IMR-90 (cell line): Measurements from ENCODE around the gene NUDCD3. TPM values are rescaled to one million over a fixed set of nuclear protein-coding genes. Genes with fewer than 3 reads are reported as not detected.

Source experiments
- ATAC-seq: fragments of 200-7000 bp; cut with Tn5 transposase; 2 replicates; pipeline ENCODE4 v1.9.1; 2020; ENCODE audit warnings: low read depth, mild to moderate bottlenecking, moderate library complexity
- BruUV-seq: library from RNA; stranded (reverse); fragments of 400-500 nt; replicated peaks from 2 replicates; lab custom pipeline; 2021; lab: Mats Ljungman, UMichigan
- CTCF ChIA-PET: fragments of 300-600 bp; formaldehyde crosslinking; extraction: SDS; loops from one replicate; lab custom pipeline; 2021; ENCODE audit warnings: antibody characterized with exemption; lab: Yijun Ruan, JAX
- POLR2A ChIA-PET: fragments of 300-600 bp; sonication (Branson Sonifier 250); formaldehyde crosslinking; loops from one replicate; lab custom pipeline; 2022; ENCODE audit warnings: antibody characterized with exemption; ENCODE audit not compliant: unreplicated experiment; lab: Charles Lee
- DNase-seq: peaks from one replicate; pipeline ENCODE4 v3.0.0; 2013
- H2AFZ ChIP-seq: replicated peaks from 2 replicates; pipeline ENCODE3; 2013; ENCODE audit warnings: low read length, mild to moderate bottlenecking; ENCODE audit not compliant: poor library complexity
- H2AK5ac ChIP-seq: 2 replicates; pipeline ENCODE4 v1.6.1; 2013; ENCODE audit warnings: low read depth, low read length, inconsistent platforms
- H2AK9ac ChIP-seq: replicated peaks from 2 replicates; pipeline ENCODE3; 2013; ENCODE audit warnings: mild to moderate bottlenecking, low read depth, low read length, moderate library complexity; ENCODE audit not compliant: poor library complexity
- H2BK120ac ChIP-seq: 2 replicates; pipeline ENCODE4 v1.6.1; 2013; ENCODE audit warnings: low read depth, low read length, inconsistent platforms
- H2BK15ac ChIP-seq: 3 replicates; pipeline ENCODE4 v1.6.1; 2013; ENCODE audit warnings: low read depth, low read length, inconsistent platforms
- H2BK20ac ChIP-seq: 2 replicates; pipeline ENCODE4 v1.6.1; 2013; ENCODE audit warnings: low read depth, mild to moderate bottlenecking, inconsistent platforms, low read length, moderate library complexity
- H2BK5ac ChIP-seq: 2 replicates; pipeline ENCODE4 v1.6.1; 2013; ENCODE audit warnings: mild to moderate bottlenecking, low read depth, low read length, inconsistent platforms; ENCODE audit not compliant: poor library complexity, severe bottlenecking
- H3K14ac ChIP-seq: replicated peaks from 2 replicates; pipeline ENCODE4 v1.6.1; 2013; ENCODE audit warnings: low read depth, low read length, inconsistent platforms
- H3K18ac ChIP-seq: 2 replicates; pipeline ENCODE4 v1.6.1; 2013; ENCODE audit warnings: low read depth, low read length, control low read depth
- H3K23ac ChIP-seq: 2 replicates; pipeline ENCODE4 v1.6.1; 2013; ENCODE audit warnings: low read depth, low read length, inconsistent platforms
- H3K27ac ChIP-seq: 2 replicates; pipeline ENCODE4 v1.5.1; 2013; ENCODE audit warnings: mild to moderate bottlenecking, control low read depth, low read length; ENCODE audit not compliant: insufficient read depth
- H3K27me3 ChIP-seq: 2 replicates; pipeline ENCODE4 v1.6.1; 2013; ENCODE audit warnings: low read length; ENCODE audit not compliant: control insufficient read depth, insufficient read depth
- H3K36me3 ChIP-seq: 2 replicates; pipeline ENCODE4 v1.6.1; 2013; ENCODE audit warnings: low read length, mixed read lengths; ENCODE audit not compliant: control insufficient read depth, insufficient read depth
- H3K4ac ChIP-seq: 2 replicates; pipeline ENCODE4 v1.6.1; 2013; ENCODE audit warnings: low read depth, low read length, inconsistent platforms
- H3K4me1 ChIP-seq: 2 replicates; pipeline ENCODE4 v1.6.1; 2013; ENCODE audit warnings: low read length, mixed read lengths; ENCODE audit not compliant: control insufficient read depth, insufficient read depth
- H3K4me2 ChIP-seq: 2 replicates; pipeline ENCODE4 v1.6.1; 2013; ENCODE audit warnings: low read depth, mild to moderate bottlenecking, control low read depth, low read length, moderate library complexity
- H3K4me3 ChIP-seq: 2 replicates; pipeline ENCODE4 v1.5.1; 2013; ENCODE audit warnings: low read depth, mild to moderate bottlenecking, control low read depth, low read length, moderate library complexity; ENCODE audit not compliant: insufficient read depth
- H3K56ac ChIP-seq: 2 replicates; pipeline ENCODE4 v1.6.1; 2013; ENCODE audit warnings: low read length, inconsistent platforms; ENCODE audit not compliant: insufficient read depth; ENCODE audit errors: extremely low read depth
- H3K79me1 ChIP-seq, 2 experiments: 2 replicates each; pipeline ENCODE4 v1.6.1; 2013; ENCODE audit warnings: low read length in 2 of 2, inconsistent platforms in 1 of 2, low read depth in 1 of 2
- H3K9ac ChIP-seq: 2 replicates; pipeline ENCODE4 v1.6.1; 2013; ENCODE audit warnings: low read depth, low read length, control low read depth
- H3K9me1 ChIP-seq: 2 replicates; pipeline ENCODE4 v1.6.1; 2013; ENCODE audit warnings: low read length, inconsistent platforms; ENCODE audit not compliant: insufficient read depth
- H3K9me3 ChIP-seq: 2 replicates; pipeline ENCODE4 v1.6.1; 2013; ENCODE audit warnings: low read length; ENCODE audit not compliant: control insufficient read depth, insufficient read depth
- H4K20me1 ChIP-seq: 2 replicates; pipeline ENCODE4 v1.6.1; 2013; ENCODE audit warnings: low read length, inconsistent platforms; ENCODE audit not compliant: insufficient read depth
- H4K5ac ChIP-seq: 2 replicates; pipeline ENCODE4 v1.6.1; 2013; ENCODE audit warnings: mild to moderate bottlenecking, low read depth, low read length, control low read depth
- H4K8ac ChIP-seq, 2 experiments: 2 replicates each; pipeline ENCODE4 v1.6.1; 2013; ENCODE audit warnings: low read depth in 2 of 2, low read length in 2 of 2, control low read depth in 1 of 2, inconsistent platforms in 1 of 2
- H4K91ac ChIP-seq: 2 replicates; pipeline ENCODE4 v1.6.1; 2013; ENCODE audit warnings: low read depth, low read length, inconsistent platforms; ENCODE audit not compliant: insufficient read depth
- BHLHE40 ChIP-seq: fragments of 150-350 bp; IDR thresholded peaks from 2 replicates; pipeline ENCODE4 v1.6.1; 2016; ENCODE audit warnings: mild to moderate bottlenecking, low read depth, low read length
- CEBPB ChIP-seq: IDR thresholded peaks from 2 replicates; pipeline ENCODE4 v1.6.1; 2012; ENCODE audit warnings: low read depth, low read length, improper control_type of control experiment
- MAFK ChIP-seq: IDR thresholded peaks from 2 replicates; pipeline ENCODE4 v1.6.1; 2012; ENCODE audit warnings: low read depth, low read length, improper control_type of control experiment
- MAZ ChIP-seq: IDR thresholded peaks from 2 replicates; pipeline ENCODE4 v1.6.1; 2012; ENCODE audit warnings: low read depth, mild to moderate bottlenecking, low read length, improper control_type of control experiment, moderate library complexity, borderline replicate concordance
- MXI1 ChIP-seq: IDR thresholded peaks from 2 replicates; pipeline ENCODE4 v1.6.1; 2012; ENCODE audit warnings: low read depth, mild to moderate bottlenecking, low read length, moderate library complexity, borderline replicate concordance
- RFX5 ChIP-seq: IDR thresholded peaks from 2 replicates; pipeline ENCODE4 v1.8.0; 2012; ENCODE audit warnings: low read depth, mild to moderate bottlenecking, low read length, moderate library complexity
- SMC3 ChIP-seq: fragments of 150-350 bp; IDR thresholded peaks from 2 replicates; pipeline ENCODE4 v1.6.1; 2016; ENCODE audit warnings: low read depth, mild to moderate bottlenecking, antibody characterized with exemption, low read length, moderate library complexity
- WGBS, 2 experiments: methylation state at CpG; one replicate each; pipeline versions ENCODE4 v1.1.5 to v1.1.7; 2013; ENCODE audit warnings: missing lambda C conversion rate in 2 of 2; ENCODE audit not compliant: insufficient read length in 1 of 2; ENCODE audit errors: extremely low coverage in 2 of 2; 5-methylcytosine and 5-hydroxymethylcytosine counted together
- dilution Hi-C: fragments of 300-500 bp; cut with HindIII; formaldehyde crosslinking; loops from one replicate; pipeline ENCODE4 v1.14.3; 2018; ENCODE audit warnings: low sequenced_read_pairs; ENCODE audit not compliant: unreplicated experiment
- in situ Hi-C: fragments of 300-500 bp; cut with MboI; formaldehyde crosslinking; loops from 3 replicates; pipeline ENCODE4 v1.14.3; 2019; ENCODE audit warnings: low sequenced_read_pairs, inconsistent platforms, mixed read lengths
- intact Hi-C: fragments of 100-400 bp; cut with micrococcal nuclease; formaldehyde crosslinking; loops from 2 replicates; pipeline ENCODE4 v1.10.0; 2022
- polyA plus RNA-seq, 3 experiments: library from polyadenylated mRNA; depleted of rRNA; stranded (reverse); fragments of >200 nt; gene quantifications; 2 replicates each; pipeline ENCODE4 v1.2.3, GENCODE V29; 2012; ENCODE audit warnings: low replicate concordance in 1 of 3
- total RNA-seq: library from RNA; depleted of rRNA; stranded (reverse); fragments of >200 nt; gene quantifications from 2 replicates; pipeline ENCODE4 v1.2.3, GENCODE V29; 2012

NUDCD3 gene
- total and polyA plus RNA-seq, 2 of the 4 experiments (the other 2 are of a cell fraction): 49.5 to 76.0 TPM

DNA sequence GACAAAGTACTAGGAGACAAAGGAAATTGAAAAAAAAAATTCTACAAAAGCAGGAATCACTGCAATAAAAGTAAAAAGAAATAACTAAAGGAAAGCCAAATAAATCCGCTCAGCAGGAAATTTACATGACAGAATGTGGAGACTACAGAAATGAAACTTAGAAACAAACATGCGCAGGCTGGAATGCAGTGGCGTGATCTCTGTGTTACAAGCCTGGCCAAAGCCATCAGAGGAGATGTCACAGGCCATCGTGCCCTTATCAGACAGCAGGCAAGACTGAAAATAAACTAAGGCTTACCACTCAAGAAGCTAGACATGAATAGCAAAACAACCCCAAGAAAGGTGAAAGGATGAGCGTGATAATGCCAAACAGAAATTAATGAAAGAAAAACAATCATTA lies 158.8 kb downstream of the NUDCD3 start:
- H4K20me1 ChIP-seq: no peaks in the 10 kb centered on the region
- H4K8ac ChIP-seq: no peak overlapping the region
- no peak overlapping the region for H2BK15ac ChIP-seq
- H3K36me3 ChIP-seq: no peaks in the 10 kb centered on the region
- H4K5ac ChIP-seq: no peak overlapping the region
- no peak overlapping the region for H3K4ac ChIP-seq
- H3K56ac ChIP-seq: no peak overlapping the region
- ChIA-PET POLR2A (no interaction called here), CTCF (no interaction called here)
- no peak overlapping the region for H3K4me2 ChIP-seq
- H2BK120ac ChIP-seq: no peak overlapping the region
- H2AFZ ChIP-seq: peak overlapping the region; percentile 72
- ATAC-seq (peak; percentile 51), DNase-seq (no peak)
- no peak for TF ChIP-seq BHLHE40
- no peak for TF ChIP-seq RFX5
- no peak for TF ChIP-seq CEBPB
- no peak for TF ChIP-seq MXI1
- no peak for TF ChIP-seq MAFK
- TF ChIP-seq MAZ: no peak
- TF ChIP-seq SMC3: no peak
- H3K9me1 ChIP-seq: no peaks in the 10 kb centered on the region
- intact Hi-C loops: no loop called here
- no peaks in the 10 kb centered on the region for H3K4me1 ChIP-seq
- H3K79me1 ChIP-seq: no peaks in the 10 kb centered on the region
- H3K4me3 ChIP-seq: no peak overlapping the region
- H3K9ac ChIP-seq: no peak overlapping the region
- H3K23ac ChIP-seq: no peak overlapping the region
- peak overlapping the region; percentile 82 for H2AK9ac ChIP-seq
- no peak overlapping the region for H3K18ac ChIP-seq
- no peak overlapping the region for H2BK5ac ChIP-seq
- WGBS, 2 experiments: no CpG with 5 or more reads among the region's 5 CpGs
- H3K27ac ChIP-seq: no peak overlapping the region
- peaks cover 25% of the 10 kb centered on the region for H3K27me3 ChIP-seq
- dilution Hi-C loops: no loop called here
- H3K14ac ChIP-seq: no peak overlapping the region
- peaks cover 3% of the 10 kb centered on the region; the same call in 1 of the 2 replicates for H3K9me3 ChIP-seq
- BruUV-seq: no TSS peak
- in situ Hi-C loops: no loop called here
- no peak overlapping the region for H4K91ac ChIP-seq
- H2AK5ac ChIP-seq: no peak overlapping the region
- no peak overlapping the region for H2BK20ac ChIP-seq
